GM18951 (cell line): Measurements from ENCODE around the gene STK38L.

Experiments used
- POLR2A ChIP-seq: IDR thresholded peaks from 4 replicates; pipeline ENCODE4 v1.6.1; 2011; ENCODE audit warnings: mild to moderate bottlenecking; ENCODE audit not compliant: insufficient read length, insufficient read depth; ENCODE audit errors: extremely low read depth
- in situ Hi-C: fragments of 300-500 bp; cut with MboI; formaldehyde crosslinking; loops from one replicate; pipeline ENCODE4 v1.12.0; 2022; ENCODE audit warnings: low sequenced_read_pairs, mixed read lengths, inconsistent platforms; ENCODE audit not compliant: unreplicated experiment

Gene STK38L

GRCh38 chr12:27237790-27238771, 6.0 kb upstream of the STK38L start:
- in situ Hi-C loops = no loop called here

GRCh38 chr12:27243006-27243405, 1.1 kb upstream of the STK38L start:
- no peak for TF ChIP-seq POLR2A
- in situ Hi-C loops = no loop called here

More at GRCh38 chr12:27237790-27238771, 6.0 kb upstream of the STK38L start:
- TF ChIP-seq POLR2A = no peak

DNA sequence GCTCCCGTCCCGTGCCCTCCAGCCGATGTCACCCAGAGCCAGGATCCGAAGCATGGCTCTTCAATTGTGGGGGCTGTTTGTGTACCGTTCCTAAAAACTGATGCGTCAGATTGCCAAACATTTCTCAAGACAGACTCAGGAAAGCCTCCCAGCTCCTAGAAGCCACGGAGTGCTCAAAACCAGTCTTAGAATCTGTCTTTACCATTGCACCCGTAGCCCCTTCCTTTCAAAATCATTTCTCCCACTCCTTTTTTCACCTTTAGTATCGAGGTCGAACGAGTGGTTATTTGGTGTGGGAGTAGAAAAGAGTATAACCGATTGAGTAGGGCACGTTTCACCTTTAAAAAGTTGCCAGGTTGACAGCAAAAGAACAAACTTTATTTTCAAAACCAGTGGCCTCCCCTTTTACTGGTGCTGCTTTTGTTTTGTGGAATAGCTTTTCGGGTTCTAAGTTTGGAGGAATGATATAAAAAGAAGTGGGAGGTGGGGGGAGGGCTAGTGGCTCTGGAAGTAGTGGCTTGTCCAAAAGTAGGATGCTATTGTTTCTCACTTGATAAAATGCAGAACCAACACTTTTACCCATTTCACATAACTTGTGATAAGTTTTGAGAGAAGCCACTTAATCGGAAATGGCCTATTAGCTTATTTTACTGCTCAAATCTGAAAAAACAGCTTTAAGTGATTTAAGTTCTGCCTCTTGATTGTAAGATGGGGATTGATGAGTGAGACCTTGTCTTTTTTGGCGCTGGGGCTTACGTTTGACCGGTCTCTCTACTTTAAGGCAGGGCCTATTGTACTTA, 803 bp downstream of the STK38L start:
- TF ChIP-seq POLR2A = no peak
- in situ Hi-C loops = no loop called here

DNA sequence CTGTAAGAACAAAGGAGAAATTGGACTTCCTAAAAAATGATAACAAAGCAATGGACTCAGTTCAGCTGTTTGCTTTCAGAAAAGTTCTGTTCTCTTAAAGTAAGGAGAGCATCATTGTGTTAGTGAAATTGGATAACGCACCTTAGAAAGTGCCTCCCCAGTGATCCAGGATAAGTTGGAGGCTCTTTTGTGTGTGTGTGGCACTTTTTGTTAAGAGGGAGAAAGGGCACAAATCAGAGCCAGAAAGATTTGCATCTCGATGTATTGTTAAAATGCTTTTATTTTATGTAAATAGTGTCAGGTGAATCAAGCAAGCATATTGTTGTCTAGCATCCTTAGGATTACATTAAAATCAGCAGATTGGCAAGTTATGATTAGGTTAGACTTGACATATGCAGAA, 2.1 kb downstream of the STK38L start:
- in situ Hi-C loops = no loop called here
- no peak for TF ChIP-seq POLR2A

GRCh38 chr12:27246774-27247173, 2.7 kb downstream of the STK38L start:
- in situ Hi-C loops = no loop called here
- TF ChIP-seq POLR2A = no peak

GRCh38 chr12:27252934-27253333, 8.8 kb downstream of the STK38L start:
- no peak for TF ChIP-seq POLR2A
- in situ Hi-C loops = no loop called here

DNA sequence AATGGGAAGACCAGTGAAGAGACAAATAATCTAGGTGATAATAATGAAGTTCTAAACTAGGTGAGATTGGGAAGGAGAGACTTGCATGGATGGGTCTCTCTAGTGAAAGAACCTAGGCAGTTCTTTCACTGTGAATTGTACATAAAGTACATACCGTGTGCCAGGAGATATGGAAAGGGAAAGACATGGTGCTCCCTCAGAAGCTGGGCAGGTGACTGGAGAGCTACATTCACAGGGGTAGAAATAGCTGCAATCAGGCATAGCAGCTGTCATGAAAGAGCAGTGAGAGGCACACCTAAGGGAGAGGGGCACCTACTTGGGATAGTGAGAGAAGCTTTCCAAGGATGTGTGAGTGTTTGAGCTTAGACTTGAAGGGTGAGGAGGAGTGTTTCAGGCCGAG, 9.3 kb downstream of the STK38L start:
- in situ Hi-C loops = no loop called here
- TF ChIP-seq POLR2A = no peak

DNA sequence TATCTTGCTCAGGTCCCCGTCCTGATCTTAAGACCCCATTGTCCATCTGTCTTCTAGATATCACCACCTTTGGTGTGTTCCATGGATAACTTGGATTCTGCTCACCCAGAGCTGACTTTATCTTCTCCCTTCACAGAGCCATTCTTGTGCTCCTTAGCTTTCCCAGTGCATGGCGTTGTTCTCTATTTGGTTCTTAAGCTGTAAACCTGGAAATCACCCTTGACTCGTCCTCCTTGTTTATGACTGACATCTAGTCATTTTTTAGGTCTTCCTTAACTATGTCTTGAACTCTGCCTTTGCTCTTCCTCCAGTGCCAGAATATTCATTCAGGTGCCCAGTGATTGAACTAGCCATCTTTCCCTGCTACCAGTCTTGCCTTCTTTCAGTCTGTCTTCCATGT, 11.7 kb downstream of the STK38L start:
- TF ChIP-seq POLR2A = no peak
- in situ Hi-C loops = no loop called here

GRCh38 chr12:27257104-27257843, 13.2 kb downstream of the STK38L start:
- in situ Hi-C loops = no loop called here

DNA sequence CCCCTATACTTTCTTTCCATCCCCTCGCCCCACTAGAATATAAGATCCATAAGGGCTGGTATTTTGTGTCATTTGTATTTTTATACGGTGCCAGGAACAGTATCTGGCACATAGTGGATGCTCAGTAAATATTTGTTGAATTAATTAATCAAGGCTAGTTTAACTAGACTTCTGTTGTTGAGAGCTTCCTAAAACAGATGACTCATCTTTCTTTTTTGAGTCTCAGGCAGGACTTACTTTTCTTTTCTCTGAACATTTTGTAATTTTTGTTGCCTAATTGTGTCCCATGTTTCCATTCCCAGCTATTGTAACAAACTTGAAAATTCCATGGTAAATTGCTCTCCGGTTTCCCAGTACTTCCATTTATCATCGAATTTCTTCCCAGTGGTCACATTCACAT, 16.7 kb downstream of the STK38L start:
- no peak for TF ChIP-seq POLR2A
- in situ Hi-C loops = no loop called here

More at GRCh38 chr12:27257104-27257843, 13.2 kb downstream of the STK38L start:
- TF ChIP-seq POLR2A = no peak

- in situ Hi-C loops = no loop called here
- no peak for TF ChIP-seq POLR2A
These were observed 17.8 kb downstream of the STK38L start for GRCh38 chr12:27261866-27262265.

GRCh38 chr12:27270148-27270547, 26.1 kb downstream of the STK38L start:
- in situ Hi-C loops = no loop called here
- no peak for TF ChIP-seq POLR2A

DNA sequence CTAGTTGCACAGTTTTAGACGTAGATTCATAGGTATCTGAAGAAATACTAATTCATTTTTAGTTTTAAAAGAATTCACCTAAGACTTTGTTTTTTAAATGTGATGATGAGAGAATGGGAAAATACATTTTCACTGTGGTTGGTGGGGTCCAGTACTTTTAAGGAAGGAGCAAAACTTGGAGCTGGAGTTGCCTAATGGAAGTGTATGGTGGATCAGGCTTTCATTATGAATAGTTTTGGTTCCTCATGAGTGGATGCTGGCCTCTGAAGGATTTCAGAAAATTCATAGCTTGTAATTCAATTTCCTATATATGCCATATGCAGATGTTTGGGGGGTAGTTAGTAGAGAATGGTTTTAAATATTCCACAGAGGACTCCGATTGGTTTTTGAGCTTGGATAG, 27.1 kb downstream of the STK38L start:
- no peak for TF ChIP-seq POLR2A
- in situ Hi-C loops = no loop called here

DNA sequence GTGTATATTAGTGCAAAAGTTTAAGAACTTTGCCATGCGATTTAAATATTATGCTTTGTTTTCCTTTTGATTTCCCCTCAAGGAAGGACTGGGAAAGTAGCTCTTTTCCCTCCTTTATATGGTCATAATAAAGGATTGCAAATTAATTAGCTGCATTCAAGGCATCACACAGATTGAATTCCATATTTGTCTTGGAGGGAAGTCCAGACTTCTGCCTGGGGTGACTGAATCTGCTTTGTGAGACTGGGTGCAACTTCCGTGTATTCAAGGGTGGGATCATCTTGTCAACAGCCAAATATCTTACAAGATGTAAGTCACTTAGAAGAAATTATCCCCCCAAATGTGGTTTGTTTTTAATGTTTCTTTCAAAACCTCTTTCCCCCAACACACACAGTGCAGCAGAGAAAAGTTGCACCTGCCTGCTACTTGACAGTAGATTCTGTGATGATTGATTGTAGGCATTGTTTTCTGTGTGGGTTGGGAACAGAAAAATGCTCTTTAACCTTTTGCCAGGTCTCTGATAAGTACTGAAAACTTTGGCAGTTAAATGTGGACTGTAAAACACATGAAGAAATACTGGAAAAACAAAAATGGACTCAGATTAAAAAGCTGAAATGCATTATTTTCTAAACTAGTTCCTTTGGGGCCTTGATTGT, 28.4 kb downstream of the STK38L start:
- in situ Hi-C loops = no loop called here
- TF ChIP-seq POLR2A = no peak
